Measurements from ENCODE around the gene FRMPD4.

Gene FRMPD4

DNA sequence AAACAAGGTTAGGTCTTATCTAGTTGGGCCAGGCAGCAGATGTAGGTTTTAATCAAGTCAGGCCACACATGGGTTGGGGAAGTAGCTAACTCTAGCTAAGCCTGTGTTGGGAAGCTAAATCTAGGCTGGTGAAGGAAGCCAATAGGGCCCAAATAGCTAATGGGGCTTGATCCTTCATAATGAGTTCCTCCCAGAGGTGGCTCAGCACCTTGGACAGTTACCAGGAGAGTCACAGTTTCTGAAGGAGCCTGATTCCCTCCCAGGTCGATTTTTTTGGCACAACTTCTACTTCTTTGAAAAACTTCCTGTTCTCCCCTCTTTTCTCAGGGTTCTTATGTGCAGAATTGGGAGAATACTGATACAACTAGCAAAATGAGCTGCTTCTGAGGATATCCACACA, 410.5 kb downstream of the FRMPD4 start:
- no peaks in the 10 kb centered on the region for H3K4me1 ChIP-seq
- intact Hi-C loops (cut with DNase I; ENCODE audit: low total_unique reads): no loop called here
- no peaks in the 10 kb centered on the region for H3K36me3 ChIP-seq
- TF ChIP-seq, protein P1, sequence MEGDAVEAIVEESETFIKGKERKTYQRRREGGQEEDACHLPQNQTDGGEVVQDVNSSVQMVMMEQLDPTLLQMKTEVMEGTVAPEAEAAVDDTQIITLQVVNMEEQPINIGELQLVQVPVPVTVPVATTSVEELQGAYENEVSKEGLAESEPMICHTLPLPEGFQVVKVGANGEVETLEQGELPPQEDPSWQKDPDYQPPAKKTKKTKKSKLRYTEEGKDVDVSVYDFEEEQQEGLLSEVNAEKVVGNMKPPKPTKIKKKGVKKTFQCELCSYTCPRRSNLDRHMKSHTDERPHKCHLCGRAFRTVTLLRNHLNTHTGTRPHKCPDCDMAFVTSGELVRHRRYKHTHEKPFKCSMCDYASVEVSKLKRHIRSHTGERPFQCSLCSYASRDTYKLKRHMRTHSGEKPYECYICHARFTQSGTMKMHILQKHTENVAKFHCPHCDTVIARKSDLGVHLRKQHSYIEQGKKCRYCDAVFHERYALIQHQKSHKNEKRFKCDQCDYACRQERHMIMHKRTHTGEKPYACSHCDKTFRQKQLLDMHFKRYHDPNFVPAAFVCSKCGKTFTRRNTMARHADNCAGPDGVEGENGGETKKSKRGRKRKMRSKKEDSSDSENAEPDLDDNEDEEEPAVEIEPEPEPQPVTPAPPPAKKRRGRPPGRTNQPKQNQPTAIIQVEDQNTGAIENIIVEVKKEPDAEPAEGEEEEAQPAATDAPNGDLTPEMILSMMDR (IDR thresholded peaks at IDR 0.05): no peak
- DNase-seq: no peak
- no peak overlapping the region for H3K27ac ChIP-seq
- no peaks in the 10 kb centered on the region for H3K9me3 ChIP-seq
- no peaks in the 10 kb centered on the region for H3K27me3 ChIP-seq
- H3K4me3 ChIP-seq: no peak overlapping the region

GRCh38 chrX:12554206-12554605, 415.9 kb downstream of the FRMPD4 start:
- H3K27me3 ChIP-seq: no peaks in the 10 kb centered on the region
- H3K4me1 ChIP-seq: no peaks in the 10 kb centered on the region
- no peaks in the 10 kb centered on the region for H3K9me3 ChIP-seq
- no peak overlapping the region for H3K27ac ChIP-seq
- no peak for DNase-seq
- no peak overlapping the region for H3K4me3 ChIP-seq
- intact Hi-C loops (cut with DNase I; ENCODE audit: low total_unique reads): no loop called here
- H3K36me3 ChIP-seq: no peaks in the 10 kb centered on the region
- TF ChIP-seq, protein P1 (IDR thresholded peaks at IDR 0.05): no peak

GRCh38 chrX:12563121-12563520, 424.8 kb downstream of the FRMPD4 start:
- Histone ChIP-seq H3K27me3 (no peaks in the 10 kb centered on the region), H3K4me1 (no peaks in the 10 kb centered on the region), H3K4me3 (no peak overlapping the region), H3K9me3 (no peaks in the 10 kb centered on the region), H3K36me3 (no peaks in the 10 kb centered on the region), H3K27ac (no peak overlapping the region)
- intact Hi-C loops (cut with DNase I; ENCODE audit: low total_unique reads): no loop called here
- no peak for DNase-seq
- TF ChIP-seq, protein P1 (IDR thresholded peaks at IDR 0.05): no peak

- intact Hi-C loops (cut with DNase I; ENCODE audit: low total_unique reads): no loop called here
- TF ChIP-seq, protein P1 (IDR thresholded peaks at IDR 0.05): no peak
- DNase-seq: no peak
- no peaks in the 10 kb centered on the region for H3K27me3 ChIP-seq
- no peak overlapping the region for H3K4me3 ChIP-seq
- H3K36me3 ChIP-seq: no peaks in the 10 kb centered on the region
- H3K9me3 ChIP-seq: no peaks in the 10 kb centered on the region
- no peak overlapping the region for H3K27ac ChIP-seq
- H3K4me1 ChIP-seq: no peaks in the 10 kb centered on the region
Measured at GRCh38 chrX:12564221-12564620, 425.9 kb downstream of the FRMPD4 start.

- no peak overlapping the region for H3K4me3 ChIP-seq
- no peak for DNase-seq
- no peaks in the 10 kb centered on the region for H3K27me3 ChIP-seq
- H3K36me3 ChIP-seq: no peaks in the 10 kb centered on the region
- TF ChIP-seq, protein P1 (IDR thresholded peaks at IDR 0.05): peak; percentile 8 to 29
- H3K9me3 ChIP-seq: no peaks in the 10 kb centered on the region
- no peak overlapping the region for H3K27ac ChIP-seq
- H3K4me1 ChIP-seq: no peaks in the 10 kb centered on the region
- intact Hi-C loops (cut with DNase I; ENCODE audit: low total_unique reads): no loop called here
Measured at GRCh38 chrX:12567857-12568256, 429.6 kb downstream of the FRMPD4 start.

GRCh38 chrX:12570859-12571501, 432.7 kb downstream of the FRMPD4 start:
- Histone ChIP-seq H3K27ac (no peak overlapping the region), H3K36me3 (no peaks in the 10 kb centered on the region), H3K9me3 (no peaks in the 10 kb centered on the region), H3K4me1 (no peaks in the 10 kb centered on the region), H3K27me3 (no peaks in the 10 kb centered on the region), H3K4me3 (no peak overlapping the region)
- no peak for DNase-seq
- intact Hi-C loops (cut with DNase I; ENCODE audit: low total_unique reads): no loop called here
- TF ChIP-seq, protein P1 (IDR thresholded peaks at IDR 0.05): no peak
